Measurements from ENCODE around the gene SGF29.

GRCh38 chr16:28549301-28549899, 4.3 kb upstream of the SGF29 start:
- TF ChIP-seq POLR2A (IDR thresholded peaks at IDR 0.05), result no peak
- peak; percentile 33 to 73 (median 50) for TF ChIP-seq CTCF (IDR thresholded peaks at IDR 0.05)

Data from esophagus squamous epithelium (tissue), 4 donors.